Neuron (in vitro differentiated cells): Measurements from ENCODE around the gene HRAS.

Experiments
- H2AFZ ChIP-seq: one replicate; pipeline ENCODE4 v1.6.1; 2013; ENCODE audit warnings: low read depth, mild to moderate bottlenecking, inconsistent platforms, low read length, moderate library complexity
- H3K27me3 ChIP-seq: one replicate; pipeline ENCODE4 v1.6.1; 2013; ENCODE audit warnings: low read length; ENCODE audit not compliant: insufficient read depth
- H3K36me3 ChIP-seq: one replicate; pipeline ENCODE4 v1.6.1; 2013; ENCODE audit warnings: low read length; ENCODE audit not compliant: insufficient read depth
- H3K4me1 ChIP-seq: one replicate; pipeline ENCODE4 v1.6.1; 2013; ENCODE audit warnings: low read length; ENCODE audit not compliant: insufficient read depth
- H3K4me3 ChIP-seq: 2 replicates; pipeline ENCODE4 v1.5.1; 2013; ENCODE audit warnings: mild to moderate bottlenecking, low read length, moderate library complexity
- H3K9me3 ChIP-seq: one replicate; pipeline ENCODE4 v1.6.1; 2013; ENCODE audit warnings: low read length

Gene HRAS

GRCh38 chr11:538431-539051, 3.2 kb upstream of the HRAS start:
- Histone ChIP-seq H3K36me3 (peaks cover 3% of the 10 kb centered on the region), H2AFZ (no peak overlapping the region), H3K4me3 (no peak overlapping the region), H3K9me3 (no peaks in the 10 kb centered on the region), H3K4me1 (peaks cover 24% of the 10 kb centered on the region), H3K27me3 (no peaks in the 10 kb centered on the region)

GRCh38 chr11:537622-538430, 2.5 kb upstream of the HRAS start:
- H3K9me3 ChIP-seq, result no peaks in the 10 kb centered on the region
- H2AFZ ChIP-seq, result no peak overlapping the region
- H3K4me3 ChIP-seq, result peak overlapping the region; percentile 13
- H3K27me3 ChIP-seq, result no peaks in the 10 kb centered on the region
- H3K4me1 ChIP-seq, result peaks cover 24% of the 10 kb centered on the region
- peaks cover 10% of the 10 kb centered on the region for H3K36me3 ChIP-seq

- Histone ChIP-seq H3K4me1 (peaks cover 24% of the 10 kb centered on the region), H3K4me3 (peak within 1 kb of the TSS; percentile 91), H3K27me3 (no peaks in the 10 kb centered on the region)
Observed at GRCh38 chr11:536841-537621, 1.7 kb upstream of the HRAS start, which contains the start of gene LRRC56. TSS of gene LRRC56 (plus strand) at chr11:537527. CDS start at chr11:540685, 3,158 bp downstream.

GRCh38 chr11:535210-535518, 212 bp downstream of the HRAS start:
- H3K4me1 ChIP-seq, result peaks cover 18% of the 10 kb centered on the region
- H3K36me3 ChIP-seq, result peaks cover 29% of the 10 kb centered on the region
- H3K4me3 ChIP-seq, result peak overlapping the region; percentile 91
- no peak overlapping the region for H2AFZ ChIP-seq
- H3K9me3 ChIP-seq, result no peaks in the 10 kb centered on the region
- H3K27me3 ChIP-seq, result no peaks in the 10 kb centered on the region

More at GRCh38 chr11:536841-537621, 1.7 kb upstream of the HRAS start, which contains the start of gene LRRC56:
- no peak within 1 kb of the TSS for H2AFZ ChIP-seq
- H3K36me3 ChIP-seq, result peaks cover 18% of the 10 kb centered on the region
- H3K9me3 ChIP-seq, result no peaks in the 10 kb centered on the region

- H3K4me1 ChIP-seq, result peaks cover 18% of the 10 kb centered on the region
- H3K4me3 ChIP-seq, result peak overlapping the region; percentile 91
- no peak overlapping the region for H2AFZ ChIP-seq
- peaks cover 30% of the 10 kb centered on the region for H3K36me3 ChIP-seq
- H3K9me3 ChIP-seq, result no peaks in the 10 kb centered on the region
- H3K27me3 ChIP-seq, result no peaks in the 10 kb centered on the region
Observed at GRCh38 chr11:534396-535209, 773 bp downstream of the HRAS start.

- Histone ChIP-seq H3K9me3 (no peaks in the 10 kb centered on the region), H3K4me1 (peaks cover 18% of the 10 kb centered on the region), H2AFZ (no peak overlapping the region), H3K4me3 (peak overlapping the region; percentile 91), H3K36me3 (peaks cover 30% of the 10 kb centered on the region), H3K27me3 (no peaks in the 10 kb centered on the region)
Observed at GRCh38 chr11:533586-534395, 1.6 kb downstream of the HRAS start.

- no peak overlapping the region for H2AFZ ChIP-seq
- H3K4me3 ChIP-seq, result no peak overlapping the region
- no peaks in the 10 kb centered on the region for H3K27me3 ChIP-seq
- H3K36me3 ChIP-seq, result peaks cover 30% of the 10 kb centered on the region
- peaks cover 18% of the 10 kb centered on the region for H3K4me1 ChIP-seq
- no peaks in the 10 kb centered on the region for H3K9me3 ChIP-seq
Observed at GRCh38 chr11:532986-533585, 2.3 kb downstream of the HRAS start.

GRCh38 chr11:532527-532985, 2.8 kb downstream of the HRAS start:
- Histone ChIP-seq H3K27me3 (no peaks in the 10 kb centered on the region), H2AFZ (no peak overlapping the region), H3K36me3 (peaks cover 30% of the 10 kb centered on the region), H3K4me3 (no peak overlapping the region), H3K4me1 (peaks cover 15% of the 10 kb centered on the region), H3K9me3 (no peaks in the 10 kb centered on the region)

GRCh38 chr11:531919-532526, 3.4 kb downstream of the HRAS start:
- H3K4me1 ChIP-seq, result peaks cover 10% of the 10 kb centered on the region
- H3K27me3 ChIP-seq, result no peaks in the 10 kb centered on the region
- H2AFZ ChIP-seq, result no peak overlapping the region
- H3K4me3 ChIP-seq, result no peak overlapping the region
- H3K36me3 ChIP-seq, result peaks cover 30% of the 10 kb centered on the region
- no peaks in the 10 kb centered on the region for H3K9me3 ChIP-seq

GRCh38 chr11:530960-531831, 4.2 kb downstream of the HRAS start:
- H3K9me3 ChIP-seq, result no peaks in the 10 kb centered on the region
- peaks cover 8% of the 10 kb centered on the region for H3K4me1 ChIP-seq
- H3K27me3 ChIP-seq, result no peaks in the 10 kb centered on the region

More at GRCh38 chr11:530960-531831, 4.2 kb downstream of the HRAS start:
- no peak overlapping the region for H2AFZ ChIP-seq
- peaks cover 30% of the 10 kb centered on the region for H3K36me3 ChIP-seq
- no peak overlapping the region for H3K4me3 ChIP-seq
